Liver (tissue), 3 donors: Measurements from ENCODE around the gene SRRM2.

Experiments
- ATF3 ChIP-seq: IDR thresholded peaks from 2 replicates; pipeline ENCODE4 v1.6.1; 2016; ENCODE audit warnings: antibody characterized with exemption
- CTCF ChIP-seq: fragments of 150-350 bp; IDR thresholded peaks from 2 replicates; pipeline ENCODE4 v1.5.1; 2017; ENCODE audit warnings: improper control_type of control experiment, low read depth, low read length; ENCODE audit not compliant: missing input control
- EGR1 ChIP-seq, 2 donors: IDR thresholded peaks; 2 replicates each; pipeline ENCODE4 v1.6.1; 2016 to 2018; ENCODE audit warnings: antibody characterized with exemption in 2 of 2, low read depth in 2 of 2
- FOXA1 ChIP-seq: IDR thresholded peaks from 2 replicates; pipeline ENCODE4 v1.6.1; 2016; ENCODE audit warnings: antibody characterized with exemption
- JUND ChIP-seq, 2 donors: IDR thresholded peaks; 2 replicates each; pipeline ENCODE4 v1.6.1; 2016; ENCODE audit warnings: antibody characterized with exemption in 2 of 2
- RAD21 ChIP-seq, 2 donors: IDR thresholded peaks; 2 replicates each; pipeline ENCODE4 v1.6.1; 2016; ENCODE audit warnings: antibody characterized with exemption in 2 of 2, mild to moderate bottlenecking in 2 of 2
- REST ChIP-seq: IDR thresholded peaks from 2 replicates; pipeline ENCODE4 v1.6.1; 2016; ENCODE audit warnings: antibody characterized with exemption, mild to moderate bottlenecking
- SP1 ChIP-seq: IDR thresholded peaks from 2 replicates; pipeline ENCODE4 v1.6.1; 2018; ENCODE audit warnings: antibody characterized with exemption, mild to moderate bottlenecking
- YY1 ChIP-seq: IDR thresholded peaks from 2 replicates; pipeline ENCODE4 v1.6.1; 2016; ENCODE audit warnings: antibody characterized with exemption, mild to moderate bottlenecking
- donor health status: healthy.
- donor health status: healthy.

- TF ChIP-seq CTCF (no peak), YY1 (no peak), JUND (IDR thresholded peaks at IDR 0.05) (no peak), RAD21 (IDR thresholded peaks at IDR 0.05) (no peak), ATF3 (no peak), FOXA1 (no peak), REST (no peak), SP1 (no peak), EGR1 (IDR thresholded peaks at IDR 0.05; ENCODE audit: low read depth in 2 of 2) (no peak)
These were observed 15.2 kb upstream of the SRRM2 start for GRCh38 chr16:2737238-2737605.
